ENCODE data around the gene P2RY11.

The P2RY11 gene

GRCh38 chr19:10088949-10089554 is 22.4 kb upstream of the P2RY11 start:
- TF ChIP-seq GLIS3 (CRISPR knock-in tag; IDR thresholded peaks at IDR 0.05) (no peak), POU6F1 (CRISPR knock-in tag; IDR thresholded peaks at IDR 0.05; ENCODE audit: borderline replicate concordance, low read depth) (no peak), SNAI2 (CRISPR knock-in tag; IDR thresholded peaks at IDR 0.05) (no peak), TCF4 (CRISPR knock-in tag; IDR thresholded peaks at IDR 0.05; ENCODE audit: borderline replicate concordance) (no peak), CREB5 (CRISPR knock-in tag; IDR thresholded peaks at IDR 0.05; ENCODE audit: low read depth) (no peak), PATZ1 (CRISPR knock-in tag; IDR thresholded peaks at IDR 0.05; ENCODE audit: borderline replicate concordance) (no peak), ARNTL (CRISPR knock-in tag; IDR thresholded peaks at IDR 0.05; ENCODE audit: borderline replicate concordance, low read depth) (no peak), PPARA (CRISPR knock-in tag; IDR thresholded peaks at IDR 0.05; ENCODE audit: borderline replicate concordance) (no peak), RARB (CRISPR knock-in tag; IDR thresholded peaks at IDR 0.05) (no peak), ZFP3 (CRISPR knock-in tag; IDR thresholded peaks at IDR 0.05) (no peak), ZNF8 (CRISPR knock-in tag; IDR thresholded peaks at IDR 0.05) (no peak), CSRNP3 (CRISPR knock-in tag; IDR thresholded peaks at IDR 0.05) (no peak), ESRRG (CRISPR knock-in tag; IDR thresholded peaks at IDR 0.05) (no peak), ZNF565 (CRISPR knock-in tag; conservative IDR thresholded peaks at IDR 0.05; ENCODE audit: low read depth) (no peak), ZC3H10 (CRISPR knock-in tag; IDR thresholded peaks at IDR 0.05) (no peak), BACH2 (CRISPR knock-in tag; IDR thresholded peaks at IDR 0.05; ENCODE audit: borderline replicate concordance) (no peak)
- no peak for ATAC-seq

- no peak for TF ChIP-seq ZFP3 (CRISPR knock-in tag; IDR thresholded peaks at IDR 0.05)
- TF ChIP-seq TCF4 (CRISPR knock-in tag; IDR thresholded peaks at IDR 0.05; ENCODE audit: borderline replicate concordance): no peak
- TF ChIP-seq ARNTL (CRISPR knock-in tag; IDR thresholded peaks at IDR 0.05; ENCODE audit: borderline replicate concordance, low read depth): no peak
- no peak for TF ChIP-seq TOX (CRISPR knock-in tag; IDR thresholded peaks at IDR 0.05; ENCODE audit: borderline replicate concordance)
- TF ChIP-seq ZNF8 (CRISPR knock-in tag; IDR thresholded peaks at IDR 0.05): no peak
- TF ChIP-seq CSRNP3 (CRISPR knock-in tag; IDR thresholded peaks at IDR 0.05): no peak
- TF ChIP-seq SNAI2 (CRISPR knock-in tag; IDR thresholded peaks at IDR 0.05): no peak
- TF ChIP-seq PATZ1 (CRISPR knock-in tag; IDR thresholded peaks at IDR 0.05; ENCODE audit: borderline replicate concordance): no peak
- TF ChIP-seq PPARA (CRISPR knock-in tag; IDR thresholded peaks at IDR 0.05; ENCODE audit: borderline replicate concordance): no peak
- no peak for TF ChIP-seq ZC3H10 (CRISPR knock-in tag; IDR thresholded peaks at IDR 0.05)
- no peak for TF ChIP-seq CREB5 (CRISPR knock-in tag; IDR thresholded peaks at IDR 0.05; ENCODE audit: low read depth)
- no peak for TF ChIP-seq ESRRG (CRISPR knock-in tag; IDR thresholded peaks at IDR 0.05)
- no peak for TF ChIP-seq BACH2 (CRISPR knock-in tag; IDR thresholded peaks at IDR 0.05; ENCODE audit: borderline replicate concordance)
- no peak for ATAC-seq
Observed at GRCh38 chr19:10089801-10090375, 21.6 kb upstream of the P2RY11 start.
